ENCODE measurements around the gene SHC4. TPM values are rescaled to one million over a fixed set of nuclear protein-coding genes. Genes with fewer than 3 reads are reported as not detected.

SHC4 gene, protein sequence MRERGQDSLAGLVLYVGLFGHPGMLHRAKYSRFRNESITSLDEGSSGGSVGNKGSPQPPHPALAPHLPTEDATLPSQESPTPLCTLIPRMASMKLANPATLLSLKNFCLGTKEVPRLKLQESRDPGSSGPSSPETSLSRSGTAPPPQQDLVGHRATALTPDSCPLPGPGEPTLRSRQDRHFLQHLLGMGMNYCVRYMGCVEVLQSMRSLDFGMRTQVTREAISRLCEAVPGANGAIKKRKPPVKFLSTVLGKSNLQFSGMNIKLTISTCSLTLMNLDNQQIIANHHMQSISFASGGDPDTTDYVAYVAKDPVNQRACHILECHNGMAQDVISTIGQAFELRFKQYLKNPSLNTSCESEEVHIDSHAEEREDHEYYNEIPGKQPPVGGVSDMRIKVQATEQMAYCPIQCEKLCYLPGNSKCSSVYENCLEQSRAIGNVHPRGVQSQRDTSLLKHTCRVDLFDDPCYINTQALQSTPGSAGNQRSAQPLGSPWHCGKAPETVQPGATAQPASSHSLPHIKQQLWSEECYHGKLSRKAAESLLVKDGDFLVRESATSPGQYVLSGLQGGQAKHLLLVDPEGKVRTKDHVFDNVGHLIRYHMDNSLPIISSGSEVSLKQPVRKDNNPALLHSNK
- 1.6 and 1.9 TPM in 2 replicates for polyA plus RNA-seq (2012; rRNA removed)
- 1.7 and 1.9 TPM in 2 replicates for polyA plus RNA-seq (2012; cell fraction: cytosol; rRNA removed)
- 2.6 and 4.5 TPM in 2 replicates for polyA plus RNA-seq (2012; cell fraction: nucleus; rRNA removed)

DNA sequence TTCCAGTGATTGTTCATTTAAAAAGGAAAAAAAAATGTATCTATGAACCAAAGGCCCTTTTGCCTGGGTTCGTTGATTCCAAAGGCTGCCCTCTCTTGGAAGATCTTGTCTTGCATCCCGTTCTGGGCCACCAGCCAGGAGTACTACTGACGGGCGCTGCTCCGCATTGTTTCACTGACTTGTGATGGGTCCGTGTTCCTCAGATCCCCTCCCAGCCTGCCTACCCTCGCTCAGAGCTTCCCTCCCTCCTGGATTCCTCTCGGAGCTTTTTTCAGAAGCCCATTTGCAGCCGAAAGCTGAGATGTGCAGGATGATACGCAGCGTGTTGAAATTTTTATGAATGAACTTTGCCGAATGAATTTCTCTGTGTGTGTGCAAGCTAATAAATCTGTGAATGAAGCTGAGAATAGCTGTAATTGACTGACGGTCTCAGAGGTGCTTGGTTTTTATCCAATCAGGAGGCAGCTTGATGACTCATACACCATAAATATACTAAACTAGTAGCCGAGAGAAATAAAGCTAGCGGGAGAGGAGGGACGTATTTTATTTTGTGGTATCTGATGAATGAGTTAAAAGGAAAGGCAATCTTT lies at the start of gene SHC4:
SHC4 (minus strand) TSS at position 396 of the 590 bp plus-strand sequence. CDS start 904 bp downstream, outside the sequence.
- Histone ChIP-seq H3F3A (replicated peaks; ENCODE audit: insufficient read depth) (peaks cover 13% of the 10 kb centered on the region), H3K9ac (peak within 1 kb of the TSS; percentile 64), H3K4me2 (peak within 1 kb of the TSS; percentile 91), H3K4me1 (ENCODE audit: control insufficient read depth in 1 of 2, insufficient read depth in 2 of 2, low read depth in 1 of 2, low read length in 1 of 2) (peaks cover 10 to 12% of the 10 kb centered on the region in 2 experiments; a peak in 2 of 4 replicates), H2AFZ (ENCODE audit: low read depth) (peak within 1 kb of the TSS; percentile 96), H3K27ac (ENCODE audit: low read depth in 2 of 2, low read length in 1 of 2) (peak within 1 kb of the TSS; percentile 79 to 84), H3K9me2 (no peaks in the 10 kb centered on the region), H3K27me3 (ENCODE audit: insufficient read depth) (no peaks in the 10 kb centered on the region), H4K20me1 (ENCODE audit: insufficient read depth) (no peaks in the 10 kb centered on the region), H3K4me3 (ENCODE audit: low read depth in 2 of 2, low read length in 1 of 2) (peak within 1 kb of the TSS; percentile 76 to 78), H3K36me3 (replicated peaks in 1 of 2; ENCODE audit: control insufficient read depth in 1 of 2, insufficient read depth in 2 of 2, low read length in 1 of 2) (no peaks in the 10 kb centered on the region), H3K9me3 (no peaks in the 10 kb centered on the region), H3K79me2 (ENCODE audit: insufficient read depth) (0 out of 2 replicates have a peak, but pooled peaks cover 3% of the 10 kb centered on the region)
- WGBS (ENCODE audit: low lambda C conversion rate): 1% methylated on average over 16 of the region's 16 CpGs
- ChIA-PET POLR2A (interaction anchor here (0.7 to 3.0 kb wide), 5 partner anchors 11 to 318 kb away, joined by 3 to 23 read pairs (median 6); partner anchors contain the start of genes COPS2, EID1, FBN1 and SECISBP2L), CTCF (interaction anchor here (0.9 to 7.1 kb wide), 10 partner anchors 10 to 1182 kb away, joined by 3 to 60 read pairs (median 3); no protein-coding TSS in a partner anchor)
- DNase-seq: peak; percentile 84
- TF ChIP-seq TCF12 (IDR thresholded peaks at IDR 0.05): no peak; the same call in 1 of the 2 replicates
- TF ChIP-seq ELF1 (IDR thresholded peaks at IDR 0.05): no peak
- TF ChIP-seq FOXM1 (IDR thresholded peaks at IDR 0.05; ENCODE audit: low read depth): no peak
- peak; percentile 59; the same call in 1 of the 2 replicates for TF ChIP-seq MXI1 (IDR thresholded peaks at IDR 0.05; ENCODE audit: low read depth, low read length)
- TF ChIP-seq, protein P1, sequence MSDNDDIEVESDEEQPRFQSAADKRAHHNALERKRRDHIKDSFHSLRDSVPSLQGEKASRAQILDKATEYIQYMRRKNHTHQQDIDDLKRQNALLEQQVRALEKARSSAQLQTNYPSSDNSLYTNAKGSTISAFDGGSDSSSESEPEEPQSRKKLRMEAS (IDR thresholded peaks at IDR 0.05; ENCODE audit: low read depth): no peak
- no peak; the same call in 1 of the 2 replicates for TF ChIP-seq RFX5 (IDR thresholded peaks at IDR 0.05; ENCODE audit: low read length)
- TF ChIP-seq, protein P2, sequence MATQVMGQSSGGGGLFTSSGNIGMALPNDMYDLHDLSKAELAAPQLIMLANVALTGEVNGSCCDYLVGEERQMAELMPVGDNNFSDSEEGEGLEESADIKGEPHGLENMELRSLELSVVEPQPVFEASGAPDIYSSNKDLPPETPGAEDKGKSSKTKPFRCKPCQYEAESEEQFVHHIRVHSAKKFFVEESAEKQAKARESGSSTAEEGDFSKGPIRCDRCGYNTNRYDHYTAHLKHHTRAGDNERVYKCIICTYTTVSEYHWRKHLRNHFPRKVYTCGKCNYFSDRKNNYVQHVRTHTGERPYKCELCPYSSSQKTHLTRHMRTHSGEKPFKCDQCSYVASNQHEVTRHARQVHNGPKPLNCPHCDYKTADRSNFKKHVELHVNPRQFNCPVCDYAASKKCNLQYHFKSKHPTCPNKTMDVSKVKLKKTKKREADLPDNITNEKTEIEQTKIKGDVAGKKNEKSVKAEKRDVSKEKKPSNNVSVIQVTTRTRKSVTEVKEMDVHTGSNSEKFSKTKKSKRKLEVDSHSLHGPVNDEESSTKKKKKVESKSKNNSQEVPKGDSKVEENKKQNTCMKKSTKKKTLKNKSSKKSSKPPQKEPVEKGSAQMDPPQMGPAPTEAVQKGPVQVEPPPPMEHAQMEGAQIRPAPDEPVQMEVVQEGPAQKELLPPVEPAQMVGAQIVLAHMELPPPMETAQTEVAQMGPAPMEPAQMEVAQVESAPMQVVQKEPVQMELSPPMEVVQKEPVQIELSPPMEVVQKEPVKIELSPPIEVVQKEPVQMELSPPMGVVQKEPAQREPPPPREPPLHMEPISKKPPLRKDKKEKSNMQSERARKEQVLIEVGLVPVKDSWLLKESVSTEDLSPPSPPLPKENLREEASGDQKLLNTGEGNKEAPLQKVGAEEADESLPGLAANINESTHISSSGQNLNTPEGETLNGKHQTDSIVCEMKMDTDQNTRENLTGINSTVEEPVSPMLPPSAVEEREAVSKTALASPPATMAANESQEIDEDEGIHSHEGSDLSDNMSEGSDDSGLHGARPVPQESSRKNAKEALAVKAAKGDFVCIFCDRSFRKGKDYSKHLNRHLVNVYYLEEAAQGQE (IDR thresholded peaks at IDR 0.05; ENCODE audit: low read depth, low read length): no peak
- peak; percentile 76; the same call in 1 of the 2 replicates for TF ChIP-seq NFIC (IDR thresholded peaks at IDR 0.05; ENCODE audit: borderline replicate concordance)
- TF ChIP-seq TEAD4 (IDR thresholded peaks at IDR 0.05; ENCODE audit: borderline replicate concordance, insufficient read depth): 0 out of 2 replicates have a peak, but pooled peaks have one; percentile 2
- TF ChIP-seq GABPA (IDR thresholded peaks at IDR 0.05; ENCODE audit: low read depth): no peak
- no peak for TF ChIP-seq YY1 (IDR thresholded peaks at IDR 0.05; ENCODE audit: low read depth)
- TF ChIP-seq, protein P3, sequence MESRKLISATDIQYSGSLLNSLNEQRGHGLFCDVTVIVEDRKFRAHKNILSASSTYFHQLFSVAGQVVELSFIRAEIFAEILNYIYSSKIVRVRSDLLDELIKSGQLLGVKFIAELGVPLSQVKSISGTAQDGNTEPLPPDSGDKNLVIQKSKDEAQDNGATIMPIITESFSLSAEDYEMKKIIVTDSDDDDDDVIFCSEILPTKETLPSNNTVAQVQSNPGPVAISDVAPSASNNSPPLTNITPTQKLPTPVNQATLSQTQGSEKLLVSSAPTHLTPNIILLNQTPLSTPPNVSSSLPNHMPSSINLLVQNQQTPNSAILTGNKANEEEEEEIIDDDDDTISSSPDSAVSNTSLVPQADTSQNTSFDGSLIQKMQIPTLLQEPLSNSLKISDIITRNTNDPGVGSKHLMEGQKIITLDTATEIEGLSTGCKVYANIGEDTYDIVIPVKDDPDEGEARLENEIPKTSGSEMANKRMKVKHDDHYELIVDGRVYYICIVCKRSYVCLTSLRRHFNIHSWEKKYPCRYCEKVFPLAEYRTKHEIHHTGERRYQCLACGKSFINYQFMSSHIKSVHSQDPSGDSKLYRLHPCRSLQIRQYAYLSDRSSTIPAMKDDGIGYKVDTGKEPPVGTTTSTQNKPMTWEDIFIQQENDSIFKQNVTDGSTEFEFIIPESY (IDR thresholded peaks at IDR 0.05; ENCODE audit: borderline replicate concordance, low read depth): no peak
- TF ChIP-seq, protein P4, sequence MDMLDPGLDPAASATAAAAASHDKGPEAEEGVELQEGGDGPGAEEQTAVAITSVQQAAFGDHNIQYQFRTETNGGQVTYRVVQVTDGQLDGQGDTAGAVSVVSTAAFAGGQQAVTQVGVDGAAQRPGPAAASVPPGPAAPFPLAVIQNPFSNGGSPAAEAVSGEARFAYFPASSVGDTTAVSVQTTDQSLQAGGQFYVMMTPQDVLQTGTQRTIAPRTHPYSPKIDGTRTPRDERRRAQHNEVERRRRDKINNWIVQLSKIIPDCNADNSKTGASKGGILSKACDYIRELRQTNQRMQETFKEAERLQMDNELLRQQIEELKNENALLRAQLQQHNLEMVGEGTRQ (IDR thresholded peaks at IDR 0.05; ENCODE audit: borderline replicate concordance, low read depth, low read length): no peak
- TF ChIP-seq JUND (IDR thresholded peaks at IDR 0.05): peak; percentile 81
- no peak; the same call in 1 of the 2 replicates for TF ChIP-seq RCOR1 (IDR thresholded peaks at IDR 0.05; ENCODE audit: low read length)
- TF ChIP-seq FOXJ3 (CRISPR knock-in tag; IDR thresholded peaks at IDR 0.05): no peak
- no peak for TF ChIP-seq SIN3A (IDR thresholded peaks at IDR 0.05; ENCODE audit: borderline replicate concordance, low read depth, low read length)
- no peak for TF ChIP-seq EZH2phosphoT487 (IDR thresholded peaks at IDR 0.05; ENCODE audit: borderline replicate concordance, low read depth)
- TF ChIP-seq TAF1 (IDR thresholded peaks at IDR 0.05; ENCODE audit: borderline replicate concordance, low read depth, low read length): peak; percentile 8; the same call in 1 of the 2 replicates
- TF ChIP-seq, protein P5, sequence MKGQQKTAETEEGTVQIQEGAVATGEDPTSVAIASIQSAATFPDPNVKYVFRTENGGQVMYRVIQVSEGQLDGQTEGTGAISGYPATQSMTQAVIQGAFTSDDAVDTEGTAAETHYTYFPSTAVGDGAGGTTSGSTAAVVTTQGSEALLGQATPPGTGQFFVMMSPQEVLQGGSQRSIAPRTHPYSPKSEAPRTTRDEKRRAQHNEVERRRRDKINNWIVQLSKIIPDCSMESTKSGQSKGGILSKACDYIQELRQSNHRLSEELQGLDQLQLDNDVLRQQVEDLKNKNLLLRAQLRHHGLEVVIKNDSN (IDR thresholded peaks at IDR 0.05; ENCODE audit: borderline replicate concordance, low read depth): no peak
- TF ChIP-seq, protein P6, sequence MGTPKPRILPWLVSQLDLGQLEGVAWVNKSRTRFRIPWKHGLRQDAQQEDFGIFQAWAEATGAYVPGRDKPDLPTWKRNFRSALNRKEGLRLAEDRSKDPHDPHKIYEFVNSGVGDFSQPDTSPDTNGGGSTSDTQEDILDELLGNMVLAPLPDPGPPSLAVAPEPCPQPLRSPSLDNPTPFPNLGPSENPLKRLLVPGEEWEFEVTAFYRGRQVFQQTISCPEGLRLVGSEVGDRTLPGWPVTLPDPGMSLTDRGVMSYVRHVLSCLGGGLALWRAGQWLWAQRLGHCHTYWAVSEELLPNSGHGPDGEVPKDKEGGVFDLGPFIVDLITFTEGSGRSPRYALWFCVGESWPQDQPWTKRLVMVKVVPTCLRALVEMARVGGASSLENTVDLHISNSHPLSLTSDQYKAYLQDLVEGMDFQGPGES (IDR thresholded peaks at IDR 0.05; ENCODE audit: low read depth, low read length): no peak
